K562 (cell line): ENCODE results near the gene KLK10. TPM values are rescaled to one million over a fixed set of nuclear protein-coding genes. Genes with fewer than 3 reads are reported as not detected.
A peak's percentile ranks its signal among the peaks of the same experiment; 100 is the strongest.

Experiments used
- ATAC-seq: fragments of 200-7000 bp; cut with Tn5 transposase; 3 replicates; pipeline ENCODE4 v1.9.1; 2020; ENCODE audit warnings: moderate library complexity
- BruUV-seq: library from RNA; stranded (reverse); fragments of 400-500 nt; replicated peaks from 2 replicates; lab custom pipeline; 2021; lab: Mats Ljungman, UMichigan
- CTCF ChIA-PET: fragments of 300-600 bp; formaldehyde crosslinking; extraction: SDS; loops from one replicate; lab custom pipeline; 2021; ENCODE audit warnings: low intra/inter-chr PET ratio; lab: Yijun Ruan, JAX
- POLR2A ChIA-PET: fragments of 300-600, 350-650 bp; sonication (Branson Sonifier 250); formaldehyde crosslinking; extraction: SDS; loops from one replicate; lab custom pipeline; 2021; ENCODE audit warnings: antibody characterized with exemption, inconsistent platforms; lab: Yijun Ruan, JAX
- DNase-seq, 4 experiments: peaks; one replicate each; pipeline versions ENCODE4 v3.0.0 to v3.0.0-alpha.2; 2011 to 2018; ENCODE audit warnings: low spot score in 3 of 4, mixed read lengths in 3 of 4; ENCODE audit errors: extremely low read depth in 1 of 4
- FAIRE-seq: peaks from 2 replicates; lab custom pipeline; 2011; peaks lifted over from hg19 to GRCh38; lab: Jason Lieb, UNC
- H2AFZ ChIP-seq: 2 replicates; pipeline ENCODE4 v1.6.0; 2011; ENCODE audit warnings: low read depth, low read length, control low read depth, inconsistent platforms
- H3K27ac ChIP-seq: fragments of 200-600 bp; 3 replicates; pipeline ENCODE4 v1.8.0; 2011; ENCODE audit warnings: low read depth, mild to moderate bottlenecking, control low read depth, inconsistent platforms, low read length, moderate library complexity, mixed read lengths; ENCODE audit errors: extremely low read depth
- H3K27me3 ChIP-seq, 2 experiments: fragments of 300-600 bp in 1 of 2; 2 replicates in 1 of 2; 3 replicates in 1 of 2; pipeline versions ENCODE4 v1.6.0 to v1.8.0; 2011; ENCODE audit warnings: inconsistent platforms in 2 of 2, low read length in 2 of 2, mild to moderate bottlenecking in 1 of 2, mixed read lengths in 1 of 2, moderate library complexity in 1 of 2; ENCODE audit not compliant: control insufficient read depth in 2 of 2, insufficient read depth in 2 of 2
- H3K36me3 ChIP-seq: fragments of 300-600 bp; 3 replicates; pipeline ENCODE4 v1.8.0; 2011; ENCODE audit warnings: mild to moderate bottlenecking, low read length, inconsistent platforms; ENCODE audit not compliant: control insufficient read depth, insufficient read depth
- H3K4me1 ChIP-seq, 2 experiments: fragments of 200-600 bp in 1 of 2; replicated peaks in 1 of 2; 2 replicates in 1 of 2; 3 replicates in 1 of 2; pipeline versions ENCODE4 v1.5.1 to v1.8.0; 2011; ENCODE audit warnings: inconsistent platforms in 2 of 2, low read length in 2 of 2, mild to moderate bottlenecking in 1 of 2, mixed read lengths in 1 of 2, moderate library complexity in 1 of 2; ENCODE audit not compliant: control insufficient read depth in 2 of 2, insufficient read depth in 2 of 2
- H3K4me2 ChIP-seq: 2 replicates; pipeline ENCODE4 v1.6.1; 2011; ENCODE audit warnings: low read length, control low read depth, inconsistent platforms, mixed read lengths; ENCODE audit not compliant: insufficient read depth
- H3K4me3 ChIP-seq: fragments of 200-600 bp; sonication (generic), shearing (Covaris generic); 2 replicates; pipeline ENCODE4 v1.5.1; 2016; ENCODE audit warnings: control low read depth, inconsistent platforms
- H3K79me2 ChIP-seq: fragments of 200-600 bp; 3 replicates; pipeline ENCODE4 v1.8.0; 2011; ENCODE audit warnings: low read length, inconsistent platforms; ENCODE audit not compliant: control insufficient read depth, insufficient read depth
- H3K9ac ChIP-seq, 2 experiments: 2 replicates each; pipeline versions ENCODE4 v1.6.0 to v1.6.1; 2011; ENCODE audit warnings: low read depth in 2 of 2, low read length in 2 of 2, control low read depth in 1 of 2, inconsistent platforms in 1 of 2, mild to moderate bottlenecking in 1 of 2, mixed read lengths in 1 of 2; ENCODE audit not compliant: insufficient read depth in 1 of 2
- H3K9me1 ChIP-seq: one replicate; pipeline ENCODE4 v1.6.0; 2011; ENCODE audit warnings: inconsistent platforms, mild to moderate bottlenecking, low read length, moderate library complexity; ENCODE audit not compliant: control insufficient read depth, insufficient read depth
- H3K9me3 ChIP-seq: replicated peaks from 2 replicates; pipeline ENCODE4 v1.5.1; 2011; ENCODE audit warnings: low read depth, low read length, inconsistent platforms; ENCODE audit not compliant: control insufficient read depth, insufficient read depth
- H4K20me1 ChIP-seq: replicated peaks from 2 replicates; pipeline ENCODE4 v1.6.1; 2011; ENCODE audit warnings: low read length, inconsistent platforms, mixed read lengths; ENCODE audit not compliant: control insufficient read depth, insufficient read depth
- ATF1 ChIP-seq, 2 experiments: fragments of 450-650 bp in 1 of 2; IDR thresholded peaks; 2 replicates each; pipeline ENCODE4 v1.6.1; 2016; ENCODE audit warnings: missing compliant biosample characterization in 1 of 2, missing genetic modification characterization in 1 of 2
- BRCA1 ChIP-seq, 2 experiments: fragments of 450-650 bp in 1 of 2; sonication (generic) in 1 of 2; formaldehyde crosslinking in 1 of 2; IDR thresholded peaks; 2 replicates each; pipeline versions ENCODE4 v1.5.0 to v1.6.1; 2017 to 2020; ENCODE audit warnings: mild to moderate bottlenecking in 1 of 2, missing genetic modification reagents in 1 of 2
- COPS2 ChIP-seq: fragments of 450-650 bp; conservative IDR thresholded peaks from 2 replicates; pipeline ENCODE4 v1.6.1; 2016; ENCODE audit warnings: mild to moderate bottlenecking, moderate library complexity
- DDX20 ChIP-seq: fragments of 450-650 bp; IDR thresholded peaks from 2 replicates; pipeline ENCODE4 v1.6.1; 2016; ENCODE audit warnings: missing genetic modification characterization, low read depth, mild to moderate bottlenecking, missing compliant biosample characterization, moderate library complexity
- E4F1 ChIP-seq: fragments of 250-450 bp; sonication (Bioruptor Pico); IDR thresholded peaks from 2 replicates; pipeline ENCODE4 v1.5.0; 2021; ENCODE audit warnings: mild to moderate bottlenecking, borderline replicate concordance
- EGR1 ChIP-seq: fragments of 450-650 bp; conservative IDR thresholded peaks from 2 replicates; pipeline ENCODE4 v1.6.1; 2017; ENCODE audit warnings: mild to moderate bottlenecking
- GABPB1 ChIP-seq: sonication (generic); formaldehyde crosslinking; IDR thresholded peaks from 2 replicates; pipeline ENCODE4 v1.8.0; 2022; ENCODE audit warnings: mild to moderate bottlenecking, missing genetic modification reagents
- ID3 ChIP-seq, 2 experiments: fragments of 250-450 bp in 1 of 2; fragments of 450-650 bp in 1 of 2; sonication (Bioruptor Pico) in 1 of 2; IDR thresholded peaks; 2 replicates each; pipeline versions ENCODE4 v1.6.1 to v1.8.0; 2016 to 2021; ENCODE audit warnings: mild to moderate bottlenecking in 2 of 2, moderate library complexity in 2 of 2, missing compliant biosample characterization in 1 of 2, missing genetic modification characterization in 1 of 2
- IFI16 ChIP-seq: fragments of 250-450 bp; sonication (Bioruptor Pico); IDR thresholded peaks from 2 replicates; pipeline ENCODE4 v2.1.2; 2022; ENCODE audit warnings: mild to moderate bottlenecking, inconsistent platforms
- NR2C2 ChIP-seq, 2 experiments: fragments of 200-800 bp in 1 of 2; sonication (Bioruptor generic) in 1 of 2; sonication (generic) in 1 of 2; formaldehyde crosslinking in 1 of 2; IDR thresholded peaks; 2 replicates each; pipeline versions ENCODE4 v1.6.1 to v1.8.0; 2016 to 2022; ENCODE audit warnings: mild to moderate bottlenecking in 1 of 2, missing compliant biosample characterization in 1 of 2, missing genetic modification characterization in 1 of 2, missing genetic modification reagents in 1 of 2
- ZBTB2 ChIP-seq: fragments of 450-650 bp; IDR thresholded peaks from 2 replicates; pipeline ENCODE4 v1.6.1; 2016; ENCODE audit warnings: antibody characterized with exemption
- ZBTB9 ChIP-seq: fragments of 450-650 bp; formaldehyde crosslinking; IDR thresholded peaks from 2 replicates; pipeline ENCODE4 v1.4.0; 2020; ENCODE audit warnings: mild to moderate bottlenecking, moderate library complexity
- ZNF785 ChIP-seq: fragments of 250-450 bp; sonication (Bioruptor Pico); IDR thresholded peaks from 2 replicates; pipeline ENCODE4 v1.4.0; 2020; ENCODE audit warnings: mild to moderate bottlenecking
- WGBS: fragments of 100-300 bp; shearing (Covaris generic); methylation state at CpG from one replicate; pipeline ENCODE4 v1.1.6; 2016; ENCODE audit warnings: low coverage, mixed read lengths; ENCODE audit not compliant: insufficient coverage; ENCODE audit errors: missing lambda C conversion rate; 5-methylcytosine and 5-hydroxymethylcytosine counted together
- in situ Hi-C: fragments of 300-500 bp; cut with MboI; formaldehyde crosslinking; loops from 4 replicates; pipeline ENCODE4 v1.15.0; 2018; ENCODE audit warnings: inconsistent platforms, mixed read lengths
- intact Hi-C: fragments of 100-400 bp; cut with micrococcal nuclease; formaldehyde crosslinking; loops from 2 replicates; pipeline ENCODE4 v1.14.2; 2022
- polyA plus RNA-seq, 8 experiments: library from polyadenylated mRNA; depleted of rRNA in 4 of 8; stranded (reverse) in 5 of 8; unstranded in 3 of 8; fragments of >200 nt; fragmentation: Nextera tagmentation in 2 of 8; fragmentation: Illumina TruSeq in 1 of 8; extraction: Ambion mirVana in 2 of 8; extraction: Trizol in 1 of 8; gene quantifications; 2 replicates each; pipeline versions ENCODE4 v1.2.1 to v1.2.3, GENCODE V29; 2011 to 2014; ENCODE audit warnings: inconsistent platforms in 1 of 8, missing spikeins in 1 of 8
- total RNA-seq, 7 experiments: library from RNA; depleted of rRNA in 6 of 7; stranded (reverse); fragments of >200 nt in 6 of 7; fragmentation: Illumina TruSeq in 2 of 7; extraction: Trizol in 2 of 7; gene quantifications; 2 replicates each; pipeline versions ENCODE4 v1.2.1 to v1.2.3, GENCODE V29; 2011 to 2021; ENCODE audit warnings: low replicate concordance in 1 of 7

KLK10 gene
- total and polyA plus RNA-seq, 9 of the 15 experiments (the other 6 are each of a cell fraction or from before 2014, with no cell fraction given), result 0.11 TPM; not detected in 8

GRCh38 chr19:51025809-51026553 lies 6.5 kb upstream of the KLK10 start:
- Histone ChIP-seq H2AFZ (no peak overlapping the region), H3K27ac (no peak overlapping the region), H3K9me1 (peaks cover 1% of the 10 kb centered on the region), H4K20me1 (0 out of 2 replicates have a peak, but pooled peaks cover 8% of the 10 kb centered on the region), H3K36me3 (no peaks in the 10 kb centered on the region), H3K79me2 (no peaks in the 10 kb centered on the region), H3K4me1 (peaks cover 2 to 7% of the 10 kb centered on the region in 2 experiments; a peak in 4 of 5 replicates), H3K4me2 (no peak overlapping the region), H3K9me3 (no peaks in the 10 kb centered on the region), H3K9ac (peak overlapping the region in 1 of 2 experiments; percentile 58; a peak in 1 of 4 replicates), H3K4me3 (no peak overlapping the region), H3K27me3 (peaks cover 25 to 68% of the 10 kb centered on the region in 2 experiments)
- no TSS peak for BruUV-seq
- no peak for ATAC-seq
- FAIRE-seq, result no peak
- 1% methylated on average over 15 of the region's 18 CpGs for WGBS
- in situ Hi-C loops (no loop called here), intact Hi-C loops (no loop called here)
- ChIA-PET POLR2A (interaction anchor here (0.6 kb wide), 1 partner anchor 22 kb away, joined by 3 read pairs; no protein-coding TSS in a partner anchor), CTCF (no interaction called here)
- no peak for DNase-seq
- TF ChIP-seq NR2C2 (CRISPR knock-in tag; IDR thresholded peaks at IDR 0.05), result no peak
- no peak for TF ChIP-seq NR2C2 (tag; IDR thresholded peaks at IDR 0.05)
- TF ChIP-seq BRCA1 (IDR thresholded peaks at IDR 0.05), result no peak
- no peak for TF ChIP-seq BRCA1 (CRISPR knock-in tag; IDR thresholded peaks at IDR 0.05)
- TF ChIP-seq ZNF785 (CRISPR knock-in tag), result no peak
- TF ChIP-seq GABPB1 (CRISPR knock-in tag), result no peak
- TF ChIP-seq ATF1 (CRISPR knock-in tag; IDR thresholded peaks at IDR 0.05), result no peak
- TF ChIP-seq ATF1 (tag; IDR thresholded peaks at IDR 0.05), result no peak
- TF ChIP-seq E4F1 (CRISPR knock-in tag), result no peak
- no peak for TF ChIP-seq DDX20 (tag)
- TF ChIP-seq ZBTB9 (CRISPR knock-in tag), result no peak
- TF ChIP-seq COPS2, result no peak
- TF ChIP-seq IFI16 (CRISPR knock-in tag), result no peak
- TF ChIP-seq ZBTB2, result no peak
- no peak for TF ChIP-seq EGR1
- TF ChIP-seq ID3 (CRISPR knock-in tag; IDR thresholded peaks at IDR 0.05), result no peak
- TF ChIP-seq ID3 (tag; IDR thresholded peaks at IDR 0.05), result no peak
